Sigmoid colon (tissue), 7 donors: ENCODE data around the gene TENM4. TPM values are rescaled to one million over a fixed set of nuclear protein-coding genes. Genes with fewer than 3 reads are reported as not detected.

ENCODE experiments used
- DNase-seq: peaks from one replicate; pipeline ENCODE4 v3.0.0-alpha.2; 2019
- H3K27ac ChIP-seq, 4 donors: fragments of 200-600 bp; sonication (generic); one replicate each; pipeline ENCODE4 v1.5.1; 2016 to 2019; ENCODE audit warnings: mild to moderate bottlenecking in 1 of 4
- H3K27me3 ChIP-seq, 3 donors: fragments of 200-600 bp; sonication (generic); one replicate each; pipeline ENCODE4 v1.5.1; 2019; ENCODE audit warnings: mild to moderate bottlenecking in 1 of 3
- H3K36me3 ChIP-seq, 4 donors: fragments of 200-600 bp; sonication (generic); one replicate each; pipeline ENCODE4 v1.5.1; 2016 to 2019
- H3K4me1 ChIP-seq, 4 donors: fragments of 200-600 bp; sonication (generic); one replicate each; pipeline ENCODE4 v1.5.1; 2017 to 2019
- H3K4me3 ChIP-seq, 4 donors: fragments of 200-600 bp; sonication (generic); one replicate each; pipeline ENCODE4 v1.5.1; 2017 to 2019; ENCODE audit warnings: mild to moderate bottlenecking in 2 of 4, moderate library complexity in 1 of 4
- H3K9me3 ChIP-seq, 4 donors: fragments of 200-600 bp in 3 of 4; sonication (generic) in 3 of 4; one replicate each; pipeline versions ENCODE4 v1.5.1 to v1.6.1; 2013 to 2019
- CTCF ChIP-seq, 4 experiments: fragments of 450-650 bp in 3 of 4; fragments of 200-600 bp in 1 of 4; IDR thresholded peaks; one replicate each; pipeline ENCODE4 v1.5.1; 2016 to 2019; ENCODE audit warnings: antibody characterized with exemption in 4 of 4, mild to moderate bottlenecking in 3 of 4, moderate library complexity in 2 of 4
- EP300 ChIP-seq, 4 donors: sonication (generic); formaldehyde crosslinking; IDR thresholded peaks; one replicate each; pipeline ENCODE4 v1.6.1; 2017; ENCODE audit warnings: antibody characterized with exemption in 4 of 4
- POLR2A ChIP-seq, 2 donors: fragments of 450-650 bp; IDR thresholded peaks; one replicate each; pipeline ENCODE4 v1.6.1; 2016; ENCODE audit warnings: antibody characterized with exemption in 2 of 2, mild to moderate bottlenecking in 2 of 2, moderate library complexity in 2 of 2
- POLR2AphosphoS5 ChIP-seq, 4 donors: sonication (generic); formaldehyde crosslinking; IDR thresholded peaks; one replicate each; pipeline ENCODE4 v1.6.1; 2017; ENCODE audit warnings: antibody characterized with exemption in 4 of 4
- WGBS, 2 donors: extraction: QIAGEN DNeasy Blood & Tissue Kit; methylation state at CpG; one replicate each; pipeline ENCODE4 v1.1.7; 2013; 5-methylcytosine and 5-hydroxymethylcytosine counted together
- intact Hi-C: fragments of 100-400 bp; cut with DNase I; formaldehyde crosslinking; loops from one replicate; pipeline ENCODE4 v1.15.1; 2023
- polyA plus RNA-seq, 3 donors: library from polyadenylated mRNA; stranded (reverse); fragments of 200-250 nt; gene quantifications; one replicate each; pipeline ENCODE4 v1.2.3, GENCODE V29; 2013
- total RNA-seq, 4 donors: library from RNA; depleted of rRNA; stranded (reverse); fragments of >200 nt; gene quantifications; one replicate each; pipeline ENCODE4 v1.1.0, GENCODE V29; 2016
- donor health status: healthy with polysubstance abuse.
- donor health status: Bipolar disorder and iron deficiency.
- donor health status: healthy.

Gene TENM4
- total and polyA plus RNA-seq, 7 donors, result 0.23 to 14.6 (median 1.9) TPM; not detected in 1

GRCh38 chr11:78902771-78903507 is 537.9 kb downstream of the TENM4 start:
- Histone ChIP-seq H3K27me3 (no peaks in the 10 kb centered on the region), H3K36me3 (no peaks in the 10 kb centered on the region), H3K27ac (no peak overlapping the region), H3K4me1 (peaks cover 0 to 5% (median 0%) of the 10 kb centered on the region in 4 donors), H3K4me3 (no peak overlapping the region), H3K9me3 (no peaks in the 10 kb centered on the region)
- TF ChIP-seq EP300 (IDR thresholded peaks at IDR 0.05) (no peak), POLR2A (IDR thresholded peaks at IDR 0.05) (no peak), POLR2AphosphoS5 (IDR thresholded peaks at IDR 0.05) (no peak), CTCF (IDR thresholded peaks at IDR 0.05) (no peak)
- intact Hi-C loops, result no loop called here
- no peak for DNase-seq
- WGBS, 2 donors, result 73 to 81% methylated on average over 43 of the region's 43 CpGs

- intact Hi-C loops, result no loop called here
- Histone ChIP-seq H3K27ac (no peak overlapping the region), H3K4me1 (peaks cover 0 to 5% (median 0%) of the 10 kb centered on the region in 4 donors), H3K36me3 (no peaks in the 10 kb centered on the region), H3K27me3 (no peaks in the 10 kb centered on the region), H3K4me3 (no peak overlapping the region), H3K9me3 (no peaks in the 10 kb centered on the region)
- WGBS, 2 donors, result 77 to 89% methylated on average over 5 of the region's 5 CpGs
- TF ChIP-seq CTCF (IDR thresholded peaks at IDR 0.05) (no peak), EP300 (IDR thresholded peaks at IDR 0.05) (no peak)
- DNase-seq, result no peak
Observed at GRCh38 chr11:78901831-78902230, 539.0 kb downstream of the TENM4 start.

- TF ChIP-seq POLR2A (IDR thresholded peaks at IDR 0.05), result no peak
- TF ChIP-seq POLR2AphosphoS5 (IDR thresholded peaks at IDR 0.05), result no peak
- no peak for TF ChIP-seq CTCF (IDR thresholded peaks at IDR 0.05)
- TF ChIP-seq EP300 (IDR thresholded peaks at IDR 0.05), result no peak
- 78 to 89% methylated on average over 1 of the region's 1 CpG for WGBS, 2 donors
- H3K4me3 ChIP-seq, result no peak overlapping the region
Observed at GRCh38 chr11:78898266-78898775, 542.5 kb downstream of the TENM4 start.

GRCh38 chr11:78893996-78894395 is 546.8 kb downstream of the TENM4 start:
- Histone ChIP-seq H3K4me3 (no peak overlapping the region), H3K27me3 (no peaks in the 10 kb centered on the region), H3K27ac (no peak overlapping the region), H3K36me3 (no peaks in the 10 kb centered on the region), H3K4me1 (no peaks in the 10 kb centered on the region), H3K9me3 (no peaks in the 10 kb centered on the region)
- WGBS, 2 donors, result 80 to 90% methylated on average over 2 of the region's 2 CpGs
- no peak for TF ChIP-seq POLR2AphosphoS5 (IDR thresholded peaks at IDR 0.05)
- no peak for TF ChIP-seq POLR2A (IDR thresholded peaks at IDR 0.05)
- no peak for TF ChIP-seq EP300 (IDR thresholded peaks at IDR 0.05)
- no peak for TF ChIP-seq CTCF (IDR thresholded peaks at IDR 0.05)
- no peak for DNase-seq
- intact Hi-C loops, result no loop called here

More at GRCh38 chr11:78898266-78898775, 542.5 kb downstream of the TENM4 start:
- H3K9me3 ChIP-seq, result no peaks in the 10 kb centered on the region
- intact Hi-C loops, result no loop called here
- H3K27me3 ChIP-seq, result no peaks in the 10 kb centered on the region
- no peak overlapping the region for H3K27ac ChIP-seq
- H3K36me3 ChIP-seq, result no peaks in the 10 kb centered on the region
- DNase-seq, result no peak
- H3K4me1 ChIP-seq, result no peaks in the 10 kb centered on the region
